ENCODE results near the gene RAP1GAP2.
"Not testable (repeated sequence)": the region's sequence is repeated elsewhere in the genome, so short reads cannot be mapped to it uniquely, and the experiment has no call there.

The RAP1GAP2 gene

DNA sequence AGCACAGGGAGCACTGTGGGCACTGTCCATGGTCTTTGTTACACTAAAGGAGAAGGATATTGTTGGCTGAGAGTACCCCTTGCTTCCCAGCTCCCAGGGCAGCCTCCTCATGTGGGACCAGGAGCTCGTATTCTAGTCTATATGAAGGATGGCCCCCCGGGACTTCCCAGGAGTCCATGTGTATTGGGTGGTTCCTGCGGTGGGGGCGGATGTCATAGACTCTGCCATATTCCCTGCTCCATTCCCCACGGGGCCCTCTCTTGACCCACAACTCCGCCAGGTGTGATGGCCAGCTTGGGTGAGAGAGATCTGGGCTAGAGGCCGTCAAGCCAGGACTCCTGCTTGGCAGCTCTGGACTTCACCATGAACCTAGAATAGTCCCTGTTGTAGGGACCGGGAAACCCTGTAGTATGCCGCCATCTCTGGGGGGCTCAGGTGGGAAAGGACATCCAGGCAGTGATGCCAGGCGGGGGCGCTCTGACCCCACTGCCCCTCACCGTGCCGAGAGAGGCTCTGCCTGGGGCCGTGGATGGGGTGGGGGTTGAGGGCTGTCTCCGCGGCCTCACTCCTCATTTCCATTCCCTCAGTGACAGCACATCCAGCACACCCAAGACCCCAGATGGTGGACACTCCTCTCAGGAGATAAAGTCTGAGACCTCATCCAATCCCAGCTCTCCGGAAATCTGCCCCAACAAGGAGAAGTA lies 229.3 kb downstream of the RAP1GAP2 start:
- no peak for DNase-seq (ENCODE audit: low spot score)

DNA sequence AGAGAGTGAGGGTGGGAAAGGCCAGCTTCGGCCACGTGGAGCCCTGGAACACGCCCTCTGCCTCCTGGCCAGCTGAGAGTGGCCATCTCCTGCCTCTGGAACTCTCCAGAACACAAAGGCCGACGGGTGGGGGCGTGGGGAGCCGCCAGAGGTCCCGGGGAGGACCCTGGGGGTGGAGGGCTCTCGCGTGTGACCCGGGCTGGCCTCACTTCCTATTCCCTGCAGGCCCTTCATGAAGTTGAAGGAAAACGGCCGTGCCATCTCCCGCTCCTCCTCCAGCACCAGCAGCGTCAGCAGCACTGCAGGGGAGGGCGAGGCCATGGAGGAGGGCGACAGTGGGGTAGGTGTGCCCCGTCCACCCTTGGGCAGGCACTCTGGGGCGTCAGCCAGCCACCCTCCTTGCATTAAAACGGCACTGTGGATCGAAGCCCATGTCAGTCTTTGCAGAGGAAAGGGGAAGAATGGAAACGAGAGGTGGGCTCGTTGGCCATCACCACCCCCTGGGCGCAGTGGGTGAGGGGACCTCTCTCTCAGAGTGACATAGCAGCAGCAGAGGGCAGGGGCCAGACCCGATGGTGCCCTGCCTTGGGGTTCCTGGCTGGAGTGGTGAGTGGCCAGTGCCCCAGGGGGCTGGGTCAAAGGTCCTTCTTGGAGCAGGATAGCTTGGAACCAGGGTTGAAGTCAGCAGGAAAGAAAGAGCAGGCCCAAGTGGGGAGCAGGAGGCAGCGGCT lies 230.1 kb downstream of the RAP1GAP2 start:
- DNase-seq (ENCODE audit: low spot score) = no peak

DNA sequence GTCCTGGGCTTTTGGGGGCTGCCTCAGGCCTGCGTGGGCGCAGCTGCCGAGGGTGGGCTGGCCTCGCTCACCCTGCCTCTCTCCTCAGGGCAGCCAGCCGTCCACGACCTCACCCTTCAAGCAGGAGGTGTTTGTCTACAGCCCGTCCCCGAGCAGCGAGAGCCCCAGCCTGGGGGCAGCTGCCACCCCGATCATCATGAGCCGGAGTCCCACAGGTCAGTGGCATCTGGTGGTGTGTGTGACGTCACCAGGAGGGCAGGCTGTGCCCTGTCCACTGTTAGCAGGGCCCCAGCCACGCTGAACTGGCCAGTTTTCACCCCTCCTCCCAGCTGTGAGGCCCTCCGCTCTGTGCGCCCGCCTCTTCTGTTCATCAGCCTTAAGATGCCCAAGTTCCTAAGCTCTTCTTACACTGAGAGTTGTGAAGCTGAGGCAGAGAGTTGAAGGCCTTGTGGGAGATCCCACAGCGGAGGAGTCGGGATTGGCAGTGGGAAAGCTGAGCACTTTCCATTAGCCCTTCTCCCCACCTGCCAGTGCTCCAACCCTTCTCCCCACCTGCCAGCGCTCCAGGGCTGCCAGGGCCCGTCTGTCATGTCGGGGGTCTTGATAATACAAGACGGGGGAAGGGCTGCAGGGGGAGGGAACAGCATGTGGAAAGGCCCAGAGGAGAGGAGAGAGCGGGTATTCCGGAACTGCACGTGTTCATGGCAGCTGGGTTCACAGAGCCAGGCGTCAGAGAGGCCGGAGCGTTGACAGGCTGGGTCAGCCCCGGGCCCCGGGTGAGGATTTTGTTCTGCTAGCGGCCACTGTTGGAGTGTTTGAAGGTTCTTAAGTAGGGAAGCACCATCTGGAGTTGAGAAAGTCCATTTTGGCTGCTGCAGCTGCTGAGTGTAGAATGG lies 230.9 kb downstream of the RAP1GAP2 start:
- no peak for DNase-seq (ENCODE audit: low spot score)

DNA sequence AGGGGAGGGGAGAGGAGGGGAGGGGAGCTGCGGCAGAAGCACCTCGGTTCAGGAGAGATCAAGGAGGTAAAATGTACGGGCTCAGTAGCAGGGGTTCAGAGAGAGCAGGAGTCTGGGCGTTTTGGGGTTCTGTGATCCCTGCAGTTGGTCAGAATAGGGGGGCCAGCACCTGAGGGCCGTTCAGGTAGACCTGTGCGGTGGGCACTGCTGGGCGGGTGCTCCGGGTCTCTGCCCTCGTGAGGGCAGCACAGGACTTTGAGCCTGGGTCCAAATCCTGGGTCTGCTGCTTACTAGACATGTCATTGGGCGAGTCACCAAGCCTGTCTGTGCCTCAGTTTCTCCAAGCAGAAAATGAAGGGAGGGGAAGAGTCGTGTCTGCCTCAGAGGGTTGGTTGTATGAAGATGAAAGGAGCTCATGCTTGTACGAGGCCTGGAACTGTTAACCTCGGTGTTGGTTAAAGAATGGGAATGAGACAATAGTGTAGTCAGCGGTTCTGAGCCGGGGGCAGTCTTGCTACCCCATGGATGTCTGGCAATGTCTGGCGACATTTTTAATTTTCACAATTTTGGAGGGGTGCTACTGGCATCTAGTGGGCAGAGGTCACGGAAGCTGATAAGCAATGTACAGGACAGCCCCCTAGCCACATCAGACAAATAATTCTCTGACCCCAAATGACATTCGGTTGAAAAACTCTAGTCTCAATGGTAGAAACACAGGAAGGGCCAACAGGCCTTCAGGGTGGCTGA lies 231.7 kb downstream of the RAP1GAP2 start:
- no peak for DNase-seq (ENCODE audit: low spot score)

DNA sequence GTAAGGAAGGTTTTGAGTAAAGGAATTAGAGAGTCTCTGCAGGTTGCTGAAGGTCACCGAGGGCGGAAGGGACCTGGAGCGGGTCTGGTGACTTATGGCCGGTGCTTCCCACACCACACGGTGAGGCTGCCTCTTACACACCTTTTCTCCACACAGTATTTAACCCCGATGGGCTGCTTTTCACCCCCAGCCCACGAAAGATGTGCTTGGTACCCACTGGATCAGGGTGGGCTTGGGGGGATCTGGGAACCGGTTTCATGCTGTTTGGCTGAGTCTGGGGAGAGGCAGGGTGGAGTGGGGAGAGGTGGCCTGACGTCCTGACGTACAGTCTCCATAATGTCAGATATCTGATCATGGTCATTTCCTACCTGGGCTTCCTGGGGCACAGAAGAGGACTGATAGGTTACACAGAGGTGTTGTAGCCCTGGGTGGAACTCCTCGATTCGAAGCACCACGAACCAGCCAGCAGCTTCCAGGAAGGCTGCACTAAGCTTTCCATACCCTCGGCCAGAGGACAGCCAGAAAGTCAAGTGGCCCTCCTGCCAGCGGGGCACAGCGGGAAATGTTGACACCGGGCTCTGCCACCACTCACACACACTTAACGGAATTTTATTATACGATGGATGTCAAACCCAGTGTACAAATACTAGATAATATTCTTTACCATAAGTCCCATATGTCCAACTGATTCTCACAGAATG lies 233.1 kb downstream of the RAP1GAP2 start:
- DNase-seq (ENCODE audit: low spot score) = no peak

DNA sequence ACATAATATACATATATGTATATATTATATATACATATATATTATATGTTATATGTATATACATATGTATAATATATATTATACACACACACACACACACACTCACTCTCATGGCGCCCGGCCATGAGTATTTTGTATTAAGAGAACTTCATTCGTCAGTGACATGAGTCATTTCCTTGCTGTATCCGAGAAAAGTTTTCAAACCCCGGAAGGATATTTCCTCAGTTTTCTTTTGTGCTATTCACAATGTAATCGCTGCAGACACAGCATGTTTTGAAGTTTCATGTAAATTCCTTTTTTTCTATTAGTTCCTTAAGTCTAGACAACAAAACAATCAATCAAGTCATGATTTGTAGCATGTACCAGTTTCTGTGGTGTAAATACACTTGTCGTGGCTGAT lies 233.9 kb downstream of the RAP1GAP2 start:
- DNase-seq (ENCODE audit: low spot score) = no peak

DNA sequence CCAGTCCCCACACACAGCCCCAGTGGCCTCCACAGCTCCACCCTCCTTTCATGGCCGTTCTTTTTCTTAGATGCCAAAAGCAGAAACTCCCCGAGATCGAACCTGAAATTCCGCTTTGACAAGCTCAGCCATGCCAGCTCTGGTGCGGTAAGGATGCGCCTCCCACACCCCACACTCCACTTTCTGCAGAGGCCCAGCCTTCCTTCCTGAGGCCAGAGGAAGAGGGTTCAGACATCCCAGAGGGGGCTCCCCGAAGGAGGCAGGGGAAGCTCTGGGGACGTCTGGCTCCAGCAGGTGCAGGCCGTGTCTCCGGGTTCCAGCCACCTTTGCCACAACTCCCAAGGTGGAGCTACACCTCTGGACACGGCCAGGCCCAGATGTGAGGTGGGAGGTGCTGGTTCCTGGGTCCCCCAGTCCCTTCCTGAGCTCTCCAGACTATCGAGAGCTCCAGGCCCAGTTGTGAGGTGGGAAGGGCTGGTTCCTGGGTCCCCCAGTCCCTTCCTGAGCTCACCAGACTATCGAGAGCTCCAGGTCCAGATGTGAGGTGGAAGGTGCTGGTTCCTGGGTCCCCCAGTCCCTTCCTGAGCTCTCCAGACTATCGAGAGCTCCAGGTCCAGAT lies 234.7 kb downstream of the RAP1GAP2 start:
- not testable (repeated sequence) for DNase-seq (ENCODE audit: low spot score)

DNA sequence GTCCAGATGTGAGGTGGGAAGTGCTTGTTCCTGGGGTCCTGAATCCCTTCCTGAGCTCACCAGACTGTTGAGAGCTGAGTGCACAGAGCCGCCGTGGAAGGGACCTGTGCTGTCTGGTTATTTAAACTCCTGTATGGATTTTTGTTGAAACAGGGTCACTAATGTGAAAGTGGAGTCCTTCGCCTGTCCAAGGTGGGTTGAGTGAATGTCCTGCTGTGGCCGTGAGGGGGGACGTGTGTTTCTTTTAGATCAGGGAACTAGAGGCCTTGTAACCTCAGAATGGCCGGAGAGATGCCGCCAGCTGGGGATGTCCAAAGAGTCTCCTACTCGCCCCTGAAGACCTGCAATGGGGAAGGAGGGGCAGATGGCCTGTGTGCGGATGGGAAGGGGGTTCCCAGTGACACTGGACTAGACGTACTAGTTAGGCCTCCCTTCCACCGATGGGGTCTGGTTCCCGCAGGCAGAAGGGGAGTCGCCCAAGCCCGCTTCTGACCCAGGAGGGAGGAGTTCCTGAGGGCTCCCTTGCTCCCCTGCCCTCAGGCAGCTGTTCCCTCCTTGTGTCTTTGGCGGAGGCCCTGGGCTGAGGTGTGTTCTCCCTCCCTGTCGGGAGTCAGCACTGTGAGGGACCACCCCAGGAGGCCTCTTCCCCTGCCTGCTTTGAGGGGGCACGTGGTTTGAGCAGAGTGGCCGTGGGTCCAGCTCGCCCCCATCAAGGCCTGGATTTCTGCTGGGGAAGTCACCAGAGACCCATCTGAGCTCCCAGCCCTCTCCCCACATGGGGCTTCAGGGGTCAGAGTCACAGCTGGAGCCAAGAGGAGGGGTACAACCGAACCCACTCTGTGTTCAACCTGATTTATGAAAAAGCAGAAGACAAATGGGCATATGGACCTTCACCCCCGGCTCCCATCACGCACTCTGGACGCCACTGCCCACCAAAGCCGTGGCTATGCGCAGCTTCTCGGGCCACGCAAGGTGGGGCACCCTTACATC lies 236.3 kb downstream of the RAP1GAP2 start:
- DNase-seq (ENCODE audit: low spot score) = no peak

DNA sequence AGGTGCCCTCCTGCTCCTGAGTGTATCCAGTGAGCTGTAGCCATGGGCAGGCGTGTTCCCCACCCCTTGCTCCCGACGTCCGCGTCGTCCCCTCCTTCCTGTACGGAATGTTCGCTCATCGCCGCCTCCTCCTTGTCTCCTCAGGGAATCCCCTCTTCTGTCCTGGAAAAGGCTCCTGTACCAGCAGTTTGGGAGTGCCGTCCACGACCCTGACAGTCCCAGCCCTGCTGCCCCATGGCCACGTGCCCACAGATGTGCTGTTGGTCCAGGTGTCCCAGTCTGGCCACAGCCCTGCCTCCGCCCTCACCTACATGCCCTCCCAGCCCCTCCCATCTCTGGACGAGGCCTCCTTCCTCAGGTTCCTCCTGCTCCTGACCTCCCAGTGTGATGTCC lies 237.0 kb downstream of the RAP1GAP2 start:
- no peak for DNase-seq (ENCODE audit: low spot score)

DNA sequence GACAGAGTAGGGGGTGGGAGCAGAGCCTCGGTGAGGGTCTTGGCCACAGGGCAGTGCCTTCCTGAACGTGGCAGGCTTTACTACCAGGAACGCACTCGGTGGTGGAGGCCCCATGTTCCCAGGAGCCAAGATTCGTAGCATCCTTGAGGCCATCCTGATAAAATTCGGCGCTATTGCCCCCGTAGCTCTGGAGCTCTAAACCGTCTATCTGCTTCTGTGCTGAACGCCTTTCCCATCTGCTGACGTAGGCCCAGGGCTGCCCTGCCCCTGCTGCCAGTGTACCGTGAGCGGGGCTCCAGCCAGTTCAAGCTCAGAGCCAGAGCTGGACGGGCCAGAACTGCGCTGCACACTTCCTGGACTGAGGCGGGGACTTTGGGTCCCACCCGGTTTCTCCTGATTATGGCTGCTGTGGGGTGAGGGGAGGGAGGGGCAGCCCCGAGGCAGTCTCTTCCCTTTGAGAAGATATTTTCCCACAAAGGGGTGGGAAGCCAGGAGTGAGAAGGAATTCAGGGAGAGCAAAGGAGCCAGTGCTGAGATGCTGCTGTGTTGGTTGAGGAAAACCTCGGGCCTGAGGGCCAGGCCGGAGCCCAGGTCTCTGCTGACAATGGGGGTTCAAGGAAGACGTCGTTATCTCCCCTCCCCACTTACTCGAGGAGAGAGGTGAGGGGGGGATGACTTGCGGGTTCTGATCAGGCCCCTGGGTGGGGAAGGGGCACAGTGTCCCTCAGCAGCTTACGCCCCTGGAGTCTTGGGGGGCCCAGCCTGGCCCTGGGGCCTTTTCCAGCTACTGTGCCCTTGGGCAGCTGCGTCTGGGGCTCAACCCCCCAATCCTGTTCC lies 237.7 kb downstream of the RAP1GAP2 start:
- DNase-seq (ENCODE audit: low spot score) = no peak

DNA sequence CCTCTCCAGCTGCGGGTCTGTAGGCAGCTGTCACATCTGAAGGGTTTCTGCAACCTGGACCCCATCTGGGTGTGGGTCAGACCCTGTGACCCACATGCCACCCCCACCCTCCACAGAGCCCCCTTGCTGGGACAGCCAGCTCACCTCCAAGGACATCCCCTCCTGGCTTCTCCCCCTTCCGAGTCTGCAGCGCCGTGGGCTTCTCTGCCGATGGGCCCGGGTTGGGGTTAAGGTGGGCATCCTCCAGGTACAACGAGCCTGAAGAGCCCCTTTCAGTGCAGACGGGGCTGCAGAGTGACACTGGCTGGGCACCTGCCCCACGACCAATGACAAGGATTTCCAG lies 238.3 kb downstream of the RAP1GAP2 start:
- DNase-seq (ENCODE audit: low spot score) = no peak

DNA sequence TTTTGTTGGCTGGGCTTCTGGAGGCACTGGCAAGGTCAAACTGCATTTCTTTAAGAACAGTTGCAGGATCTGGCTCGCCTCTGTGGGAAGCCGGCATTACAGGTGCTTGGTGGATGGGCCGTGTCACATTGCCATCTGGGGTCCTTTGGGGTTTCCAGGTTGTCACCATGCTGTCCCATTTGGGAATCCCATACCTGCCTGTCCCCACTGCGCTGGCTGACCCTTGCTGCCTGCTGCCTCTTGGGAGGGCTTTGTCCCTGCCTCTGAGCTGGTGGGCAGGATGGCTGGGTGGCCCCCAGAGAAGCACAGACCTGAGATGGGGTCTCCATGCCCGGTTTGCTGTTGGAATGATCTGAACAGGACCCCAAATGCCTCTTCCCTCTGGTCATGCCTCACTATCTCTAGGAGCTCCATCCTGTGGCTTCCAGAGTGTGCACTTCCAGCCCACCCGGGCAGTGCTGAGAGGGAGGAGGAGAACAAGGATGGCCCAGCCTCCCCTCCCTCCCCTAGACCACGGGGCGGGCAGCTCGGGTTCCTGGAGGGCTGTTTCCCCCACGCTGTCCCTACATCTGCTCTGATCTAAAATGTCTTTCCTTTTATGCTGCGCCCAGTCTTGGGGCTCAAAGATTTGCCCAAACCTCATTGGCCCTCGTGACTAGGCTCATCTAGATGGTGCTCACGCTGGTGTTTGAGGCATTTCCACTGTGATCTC lies 239.2 kb downstream of the RAP1GAP2 start:
- no peak for DNase-seq (ENCODE audit: low spot score)

DNA sequence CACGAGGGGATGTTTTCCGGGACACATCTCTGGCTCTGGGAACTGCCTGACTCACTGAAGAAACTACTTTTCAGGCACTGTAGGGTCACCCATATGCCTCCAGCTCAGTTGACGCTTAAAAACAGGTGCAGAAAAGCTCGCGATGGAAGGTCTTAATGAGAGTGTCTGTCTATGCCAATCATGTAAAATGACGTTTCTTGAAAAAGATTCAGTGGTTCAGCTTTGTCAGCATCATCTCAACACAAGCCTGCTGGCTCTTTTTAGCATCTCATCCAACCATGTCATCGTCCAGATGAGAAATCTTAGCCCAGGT lies 239.7 kb downstream of the RAP1GAP2 start:
- no peak for DNase-seq (ENCODE audit: low spot score)

DNA sequence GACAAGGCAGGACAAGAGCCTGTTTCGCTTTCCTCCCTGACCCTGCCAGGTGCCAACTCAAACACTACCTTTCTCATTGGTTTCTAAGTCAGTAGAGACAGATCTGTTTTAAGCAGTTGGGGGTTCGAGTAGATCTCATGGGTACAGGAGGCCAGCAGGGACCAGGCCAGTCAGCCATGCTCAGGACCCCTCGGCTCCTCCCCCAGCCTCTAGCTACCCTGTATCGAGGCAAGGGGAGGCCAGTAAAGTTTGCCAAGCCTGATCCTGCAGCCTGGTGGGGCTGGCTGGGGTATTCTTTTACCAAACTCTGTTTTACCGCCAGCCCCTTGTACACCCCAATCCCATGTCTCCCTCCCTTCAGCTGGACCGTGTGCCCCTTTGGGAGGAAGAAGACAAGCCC lies 240.6 kb downstream of the RAP1GAP2 start:
- no peak for DNase-seq (ENCODE audit: low spot score)

DNA sequence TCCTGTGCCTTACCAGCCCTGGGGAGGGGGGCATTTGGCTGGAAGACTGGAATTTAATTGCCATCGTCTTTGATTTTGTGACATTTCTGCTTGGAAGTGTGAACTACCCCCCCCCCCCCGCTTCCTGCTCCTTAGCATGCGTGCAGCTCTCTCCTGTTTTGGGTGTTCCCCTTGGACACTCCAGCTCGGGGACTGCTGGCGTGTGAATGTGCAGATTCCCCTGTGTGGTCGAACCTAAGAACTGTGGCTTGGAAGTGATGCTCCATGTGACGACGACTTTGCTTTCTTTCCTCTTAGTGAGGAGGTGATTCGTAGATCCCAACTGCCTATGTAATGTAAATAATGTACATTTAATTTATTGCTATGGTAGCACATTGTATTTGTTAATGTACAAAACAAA lies 241.0 kb downstream of the RAP1GAP2 start:
- no peak for DNase-seq (ENCODE audit: low spot score)

DNA sequence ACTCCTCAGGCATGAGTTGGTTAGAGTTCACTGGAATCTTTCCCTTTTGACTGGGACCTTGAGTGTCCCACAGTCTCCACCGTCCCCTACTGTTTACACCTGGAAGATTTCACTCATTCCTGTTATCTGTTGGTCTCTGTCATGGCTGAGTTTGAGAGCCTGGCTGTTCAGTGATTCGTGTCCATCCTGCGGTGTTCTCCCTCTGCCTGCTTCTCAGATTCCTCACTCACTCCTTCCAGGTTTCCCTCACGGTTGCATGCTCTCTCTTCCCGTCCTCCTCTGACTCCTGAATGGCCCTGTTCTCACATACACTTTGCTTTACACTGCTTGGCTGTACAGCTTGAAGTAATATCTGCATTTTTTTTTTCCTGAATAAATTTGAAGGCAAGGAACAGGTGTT lies 242.7 kb downstream of the RAP1GAP2 start:
- no peak for DNase-seq (ENCODE audit: low spot score)

DNA sequence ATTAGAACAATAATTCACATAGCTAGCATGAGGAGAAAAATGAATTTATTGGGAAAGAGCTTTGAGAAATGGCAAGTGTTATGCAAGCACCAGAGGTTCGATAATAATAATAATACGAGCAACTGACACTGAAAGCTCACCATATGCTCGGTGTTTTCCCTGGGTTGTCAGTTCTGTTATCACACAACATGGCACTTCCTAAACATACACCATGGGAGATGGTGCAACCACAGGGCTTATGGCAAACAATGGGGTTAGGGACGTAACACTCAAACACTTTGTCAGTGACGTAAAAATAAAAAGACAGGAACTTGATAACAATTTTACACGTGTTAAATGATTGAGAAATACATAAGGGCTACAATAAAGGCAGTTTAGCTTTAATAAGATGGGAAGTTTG lies 243.5 kb downstream of the RAP1GAP2 start:
- DNase-seq (ENCODE audit: low spot score) = no peak

DNA sequence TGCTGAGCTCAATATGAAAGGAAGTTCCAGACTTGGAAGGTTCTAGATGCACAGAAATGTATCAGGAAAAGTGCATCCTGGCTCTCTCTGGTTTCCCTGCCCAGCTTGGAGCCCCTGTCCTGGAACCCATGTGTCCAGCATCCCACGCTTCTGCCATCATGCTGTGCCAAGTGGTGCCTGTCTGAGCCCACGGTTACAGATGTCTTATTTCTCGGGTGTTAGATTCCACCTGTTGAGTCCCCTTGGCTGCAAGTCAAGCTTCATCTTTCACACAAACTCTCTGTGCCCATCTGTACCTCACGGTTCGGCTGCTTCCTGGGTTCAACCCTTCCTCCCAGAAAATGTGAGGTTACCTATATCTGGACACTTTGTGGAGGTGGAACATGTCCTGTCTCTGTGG lies 244.6 kb downstream of the RAP1GAP2 start:
- no peak for DNase-seq (ENCODE audit: low spot score)

Measured in LoVo (cell line).